Measurements from ENCODE around the gene ARHGAP12.

Gene ARHGAP12

GRCh38 chr10:31947144-31947926, 18.7 kb upstream of the ARHGAP12 start:
- no peak for FAIRE-seq

GRCh38 chr10:31945392-31945791, 16.8 kb upstream of the ARHGAP12 start:
- FAIRE-seq, result no peak

- no peak for FAIRE-seq
Observed at GRCh38 chr10:31944071-31944433, 15.4 kb upstream of the ARHGAP12 start.

- no peak for FAIRE-seq
Observed at GRCh38 chr10:31942892-31943291, 14.3 kb upstream of the ARHGAP12 start.

GRCh38 chr10:31942435-31942834, 13.8 kb upstream of the ARHGAP12 start:
- FAIRE-seq, result no peak

GRCh38 chr10:31940839-31941653, 12.4 kb upstream of the ARHGAP12 start:
- no peak for FAIRE-seq

GRCh38 chr10:31939797-31940708, 11.4 kb upstream of the ARHGAP12 start:
- FAIRE-seq, result no peak

GRCh38 chr10:31937371-31937770, 8.7 kb upstream of the ARHGAP12 start:
- FAIRE-seq, result no peak

GRCh38 chr10:31936933-31937332, 8.3 kb upstream of the ARHGAP12 start:
- FAIRE-seq, result no peak

- FAIRE-seq, result no peak
Observed at GRCh38 chr10:31936086-31936485, 7.5 kb upstream of the ARHGAP12 start.

GRCh38 chr10:31935678-31936077, 7.0 kb upstream of the ARHGAP12 start:
- no peak for FAIRE-seq

GRCh38 chr10:31932838-31933237, 4.2 kb upstream of the ARHGAP12 start:
- no peak for FAIRE-seq

GRCh38 chr10:31930856-31931255, 2.2 kb upstream of the ARHGAP12 start:
- FAIRE-seq, result no peak

GRCh38 chr10:31930023-31930751, 1.6 kb upstream of the ARHGAP12 start:
- no peak for FAIRE-seq

- no peak for FAIRE-seq
Observed at GRCh38 chr10:31929261-31930022, 811 bp upstream of the ARHGAP12 start.

- FAIRE-seq, result no peak
Observed at GRCh38 chr10:31927884-31928548, 615 bp downstream of the ARHGAP12 start.

GRCh38 chr10:31927565-31927883, 1.1 kb downstream of the ARHGAP12 start:
- no peak for FAIRE-seq

GRCh38 chr10:31926765-31927564, 1.7 kb downstream of the ARHGAP12 start:
- no peak for FAIRE-seq

- FAIRE-seq, result no peak
Observed at GRCh38 chr10:31926160-31926559, 2.5 kb downstream of the ARHGAP12 start.

- no peak for FAIRE-seq
Observed at GRCh38 chr10:31924833-31925232, 3.8 kb downstream of the ARHGAP12 start.
